Esophagus (tissue), 2 donors: ENCODE results near the gene USP12. TPM values are rescaled to one million over a fixed set of nuclear protein-coding genes. Genes with fewer than 3 reads are reported as not detected.
A peak's percentile ranks its signal among the peaks of the same experiment; 100 is the strongest.

Source experiments
- H3K27ac ChIP-seq, 2 donors: one replicate each; pipeline ENCODE4 v1.5.1; 2013; ENCODE audit warnings: low read depth in 2 of 2, mild to moderate bottlenecking in 2 of 2, inconsistent platforms in 1 of 2, low read length in 1 of 2, moderate library complexity in 1 of 2
- H3K27me3 ChIP-seq, 2 donors: one replicate each; pipeline ENCODE4 v1.6.1; 2013; ENCODE audit warnings: low read length in 2 of 2, control low read depth in 1 of 2, mild to moderate bottlenecking in 1 of 2; ENCODE audit not compliant: insufficient read depth in 2 of 2, control insufficient read depth in 1 of 2
- H3K36me3 ChIP-seq, 2 donors: one replicate each; pipeline ENCODE4 v1.6.1; 2013; ENCODE audit warnings: low read length in 1 of 2; ENCODE audit not compliant: control insufficient read depth in 2 of 2, insufficient read depth in 2 of 2
- H3K4me1 ChIP-seq, 2 donors: one replicate each; pipeline ENCODE4 v1.6.1; 2013; ENCODE audit warnings: low read length in 1 of 2; ENCODE audit not compliant: control insufficient read depth in 2 of 2, insufficient read depth in 2 of 2
- H3K4me3 ChIP-seq, 2 donors: one replicate each; pipeline ENCODE4 v1.5.1; 2013; ENCODE audit warnings: low read length in 2 of 2, mild to moderate bottlenecking in 2 of 2, low read depth in 1 of 2, moderate library complexity in 1 of 2
- H3K9me3 ChIP-seq, 2 donors: one replicate each; pipeline ENCODE4 v1.6.1; 2013; ENCODE audit warnings: mild to moderate bottlenecking in 2 of 2, low read depth in 1 of 2, low read length in 1 of 2, moderate library complexity in 1 of 2; ENCODE audit not compliant: control insufficient read depth in 2 of 2, insufficient read depth in 1 of 2
- WGBS, 2 donors: extraction: QIAGEN DNeasy Blood & Tissue Kit; methylation state at CpG; one replicate each; pipeline ENCODE4 v1.1.7; 2013; 5-methylcytosine and 5-hydroxymethylcytosine counted together
- polyA plus RNA-seq, 2 donors: library from polyadenylated mRNA; stranded (reverse); fragments of 200-250 nt; gene quantifications; one replicate each; pipeline ENCODE4 v1.2.3, GENCODE V29; 2013
- donor health status: healthy with polysubstance abuse.
- donor health status: Bipolar disorder and iron deficiency.

Gene USP12
- polyA plus RNA-seq, 2 donors: 3.5 to 6.0 TPM

- 0 to 1% methylated on average over 58 to 73 of the region's 73 CpGs for WGBS, 2 donors
- Histone ChIP-seq H3K4me1 (peaks cover 0 to 4% of the 10 kb centered on the region in 2 donors), H3K27ac (peak overlapping the region; percentile 94 to 96), H3K27me3 (no peaks in the 10 kb centered on the region), H3K36me3 (no peaks in the 10 kb centered on the region), H3K4me3 (peak overlapping the region; percentile 80 to 82), H3K9me3 (no peaks in the 10 kb centered on the region)
Measured at GRCh38 chr13:27171827-27172494, 350 bp upstream of the USP12 start.

- peaks cover 0 to 4% of the 10 kb centered on the region in 2 donors for H3K4me1 ChIP-seq
- H3K36me3 ChIP-seq: no peaks in the 10 kb centered on the region
- peak overlapping the region; percentile 94 to 96 for H3K27ac ChIP-seq
- peak overlapping the region; percentile 80 to 82 for H3K4me3 ChIP-seq
- 1% methylated on average over 40 to 56 of the region's 56 CpGs for WGBS, 2 donors
- no peaks in the 10 kb centered on the region for H3K9me3 ChIP-seq
- H3K27me3 ChIP-seq: no peaks in the 10 kb centered on the region
Measured at GRCh38 chr13:27170516-27171243, 931 bp downstream of the USP12 start.

- Histone ChIP-seq H3K36me3 (no peaks in the 10 kb centered on the region), H3K9me3 (no peaks in the 10 kb centered on the region), H3K4me3 (peak overlapping the region; percentile 80 to 82), H3K4me1 (peaks cover 0 to 4% of the 10 kb centered on the region in 2 donors), H3K27ac (peak overlapping the region in 1 of 2 donors; percentile 96), H3K27me3 (no peaks in the 10 kb centered on the region)
- 13 to 16% methylated on average over 4 of the region's 4 CpGs for WGBS, 2 donors
Measured at GRCh38 chr13:27170221-27170515, 1.4 kb downstream of the USP12 start.

GRCh38 chr13:27168906-27169657 is 2.5 kb downstream of the USP12 start:
- no peaks in the 10 kb centered on the region for H3K27me3 ChIP-seq
- WGBS, 2 donors: 26 to 29% methylated on average over 8 of the region's 8 CpGs
- H3K27ac ChIP-seq: peak overlapping the region; percentile 11 to 79
- no peaks in the 10 kb centered on the region for H3K36me3 ChIP-seq
- peak overlapping the region in 1 of 2 donors; percentile 13 for H3K4me3 ChIP-seq
- H3K4me1 ChIP-seq: peaks cover 0 to 4% of the 10 kb centered on the region in 2 donors
- no peaks in the 10 kb centered on the region for H3K9me3 ChIP-seq

- Histone ChIP-seq H3K27me3 (no peaks in the 10 kb centered on the region), H3K4me1 (peaks cover 0 to 4% of the 10 kb centered on the region in 2 donors), H3K36me3 (no peaks in the 10 kb centered on the region), H3K9me3 (no peaks in the 10 kb centered on the region), H3K27ac (peak overlapping the region; percentile 31 to 64), H3K4me3 (no peak overlapping the region)
- 42 to 44% methylated on average over 6 of the region's 6 CpGs for WGBS, 2 donors
Measured at GRCh38 chr13:27168086-27168485, 3.5 kb downstream of the USP12 start.

- WGBS, 2 donors: 93 to 98% methylated on average over 1 of the region's 1 CpG
- Histone ChIP-seq H3K4me3 (no peak overlapping the region), H3K9me3 (no peaks in the 10 kb centered on the region), H3K27me3 (no peaks in the 10 kb centered on the region), H3K4me1 (peaks cover 0 to 4% of the 10 kb centered on the region in 2 donors), H3K36me3 (no peaks in the 10 kb centered on the region), H3K27ac (no peak overlapping the region)
Measured at GRCh38 chr13:27166313-27166712, 5.3 kb downstream of the USP12 start.

- H3K27me3 ChIP-seq: no peaks in the 10 kb centered on the region
- H3K4me3 ChIP-seq: no peak overlapping the region
- peak overlapping the region in 1 of 2 donors; percentile 1 for H3K27ac ChIP-seq
- H3K4me1 ChIP-seq: no peaks in the 10 kb centered on the region
- WGBS, 2 donors: 57 to 59% methylated on average over 5 of the region's 5 CpGs
- no peaks in the 10 kb centered on the region for H3K9me3 ChIP-seq
- H3K36me3 ChIP-seq: no peaks in the 10 kb centered on the region
Measured at GRCh38 chr13:27161980-27162379, 9.6 kb downstream of the USP12 start.

- no peaks in the 10 kb centered on the region for H3K27me3 ChIP-seq
- no peaks in the 10 kb centered on the region for H3K4me1 ChIP-seq
- H3K36me3 ChIP-seq: no peaks in the 10 kb centered on the region
- WGBS, 2 donors: 69 to 81% methylated on average over 2 of the region's 2 CpGs
- H3K9me3 ChIP-seq: no peaks in the 10 kb centered on the region
- H3K27ac ChIP-seq: peak overlapping the region in 1 of 2 donors; percentile 55
- H3K4me3 ChIP-seq: no peak overlapping the region
Measured at GRCh38 chr13:27161423-27161822, 10.2 kb downstream of the USP12 start.

- H3K4me1 ChIP-seq: no peaks in the 10 kb centered on the region
- H3K27me3 ChIP-seq: no peaks in the 10 kb centered on the region
- H3K27ac ChIP-seq: no peak overlapping the region
- WGBS, 2 donors: 88 to 89% methylated on average over 9 of the region's 9 CpGs
- H3K9me3 ChIP-seq: no peaks in the 10 kb centered on the region
- no peaks in the 10 kb centered on the region for H3K36me3 ChIP-seq
- H3K4me3 ChIP-seq: no peak overlapping the region
Measured at GRCh38 chr13:27160657-27161295, 10.8 kb downstream of the USP12 start.
